Measurements from ENCODE around the gene PRM3.

PRM3 gene

DNA sequence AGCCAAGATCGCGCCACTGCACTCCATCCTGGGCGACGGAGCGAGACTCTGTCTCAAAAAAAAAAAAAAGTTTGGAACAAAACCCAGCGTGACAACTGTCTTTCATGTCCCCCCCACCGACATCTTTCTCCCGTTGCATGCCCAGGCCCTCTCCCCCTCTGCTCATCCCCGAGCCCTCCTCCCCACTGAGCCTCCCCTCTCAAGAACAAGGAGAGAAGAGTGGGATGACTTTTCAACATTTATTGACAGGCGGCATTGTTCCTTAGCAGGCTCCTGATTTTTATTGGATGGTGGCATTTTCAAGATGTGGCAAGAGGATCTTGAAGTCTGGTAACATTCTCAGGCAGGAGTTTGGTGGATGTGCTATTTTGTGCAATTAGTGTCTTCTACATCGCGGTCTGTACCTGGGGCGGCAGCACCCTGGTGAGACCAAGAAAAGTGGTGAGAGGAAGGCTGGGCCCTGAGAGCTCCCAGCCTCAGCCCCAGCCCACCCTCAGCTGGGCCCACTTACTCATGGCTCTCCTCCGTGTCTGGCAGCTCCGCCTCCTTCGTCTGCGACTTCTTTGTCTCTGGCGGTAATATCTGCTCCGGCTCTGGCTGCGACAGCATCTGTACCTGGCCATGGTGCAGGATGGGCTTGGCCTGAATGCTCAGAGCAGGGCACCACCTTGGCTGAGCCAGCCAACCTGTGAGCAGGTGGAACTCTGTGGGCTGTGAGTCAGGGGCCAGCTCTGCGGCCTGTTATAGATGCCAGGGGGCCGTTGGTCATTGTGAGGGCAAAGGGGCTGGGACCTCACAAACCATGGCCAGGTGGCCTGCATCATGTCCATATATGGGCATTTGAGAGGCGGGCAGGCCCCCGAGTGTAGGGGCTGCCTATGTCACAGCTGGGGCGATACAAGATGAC lies 7.4 kb upstream of the PRM3 start, which contains the start of gene PRM1:
TSS of gene PRM1 (minus strand) at position 715 of the 907 bp plus-strand sequence. CDS start at position 623, 92 bp downstream.
- DNase-seq = no peak

DNA sequence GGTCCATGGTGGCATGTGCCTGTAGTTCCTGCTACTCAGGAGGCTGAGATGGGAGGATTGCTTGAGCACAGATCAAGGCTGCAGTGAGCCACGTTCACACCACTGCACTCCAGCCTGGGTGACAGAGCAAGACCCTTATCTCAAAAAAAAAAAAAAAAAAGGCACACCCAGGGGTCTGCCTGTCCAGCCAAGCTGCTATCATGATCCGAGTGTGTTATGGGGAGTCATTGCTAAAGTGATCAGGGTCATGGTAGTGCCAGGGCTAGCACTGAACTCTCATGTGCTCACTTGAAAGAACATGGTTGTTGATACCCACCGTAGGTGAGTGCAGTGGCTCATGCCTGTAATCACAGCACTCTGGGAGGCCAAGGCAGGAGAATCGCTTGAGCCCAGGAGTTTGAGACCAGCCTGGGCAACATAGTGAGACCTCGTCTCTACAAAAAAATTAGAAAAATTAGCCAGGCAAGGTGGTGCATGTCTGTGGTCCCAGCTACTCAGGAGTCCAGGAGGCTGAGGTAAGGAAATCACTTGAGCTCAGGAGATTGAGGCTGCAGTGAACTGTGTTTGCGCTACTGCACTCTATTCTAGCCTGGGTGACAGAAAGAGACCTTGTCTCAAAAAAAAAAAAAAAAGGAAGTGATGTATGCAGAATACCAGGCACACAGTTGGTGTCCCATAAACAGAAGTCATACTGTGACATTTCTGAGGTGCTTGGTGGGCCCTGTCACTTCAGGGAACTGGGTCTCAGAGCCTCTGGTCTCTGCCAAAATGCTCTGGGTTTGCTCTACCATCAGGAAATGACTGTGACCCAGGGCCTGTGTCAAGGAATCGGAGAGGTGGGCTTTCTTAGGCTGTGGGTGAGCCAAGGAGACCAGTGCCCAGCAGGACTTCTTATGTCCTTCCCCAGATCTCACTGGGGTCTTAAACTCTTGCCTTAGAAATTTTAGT lies 5.5 kb upstream of the PRM3 start:
- no peak for DNase-seq

DNA sequence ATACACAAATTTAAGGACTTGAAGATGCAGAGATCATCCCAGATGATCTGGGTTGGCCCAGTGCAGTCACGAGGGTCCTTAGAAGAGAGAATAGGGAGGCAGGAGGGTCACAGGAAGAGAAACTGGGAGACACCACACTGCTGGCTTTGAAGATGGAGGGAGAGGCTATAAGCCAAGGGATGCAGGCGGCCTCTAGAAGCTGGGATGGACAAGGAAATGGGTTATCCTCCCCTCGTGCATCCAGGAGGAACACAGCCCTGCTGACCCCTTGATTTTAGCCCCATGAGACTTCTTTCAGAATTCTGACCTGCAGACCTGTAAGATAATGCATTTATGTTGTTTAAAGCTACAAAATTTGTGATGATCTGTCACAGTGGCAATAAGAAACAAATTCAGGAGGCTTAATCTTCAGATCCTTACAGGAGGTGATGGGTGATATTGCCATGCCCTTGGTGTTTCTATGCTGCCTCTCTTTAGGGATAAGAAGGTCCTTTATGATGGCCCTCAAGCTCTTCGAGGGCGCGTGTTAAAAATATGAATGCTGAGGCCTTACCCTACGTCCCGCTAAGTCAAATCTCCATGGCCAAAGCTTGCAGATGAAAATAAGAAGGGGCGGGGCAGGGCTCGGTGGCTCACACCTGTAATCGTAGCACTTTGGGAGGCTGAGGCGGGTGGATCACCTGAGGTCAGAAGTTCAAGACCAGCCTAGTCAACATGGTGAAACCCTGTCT lies 4.3 kb upstream of the PRM3 start:
- DNase-seq = no peak

DNA sequence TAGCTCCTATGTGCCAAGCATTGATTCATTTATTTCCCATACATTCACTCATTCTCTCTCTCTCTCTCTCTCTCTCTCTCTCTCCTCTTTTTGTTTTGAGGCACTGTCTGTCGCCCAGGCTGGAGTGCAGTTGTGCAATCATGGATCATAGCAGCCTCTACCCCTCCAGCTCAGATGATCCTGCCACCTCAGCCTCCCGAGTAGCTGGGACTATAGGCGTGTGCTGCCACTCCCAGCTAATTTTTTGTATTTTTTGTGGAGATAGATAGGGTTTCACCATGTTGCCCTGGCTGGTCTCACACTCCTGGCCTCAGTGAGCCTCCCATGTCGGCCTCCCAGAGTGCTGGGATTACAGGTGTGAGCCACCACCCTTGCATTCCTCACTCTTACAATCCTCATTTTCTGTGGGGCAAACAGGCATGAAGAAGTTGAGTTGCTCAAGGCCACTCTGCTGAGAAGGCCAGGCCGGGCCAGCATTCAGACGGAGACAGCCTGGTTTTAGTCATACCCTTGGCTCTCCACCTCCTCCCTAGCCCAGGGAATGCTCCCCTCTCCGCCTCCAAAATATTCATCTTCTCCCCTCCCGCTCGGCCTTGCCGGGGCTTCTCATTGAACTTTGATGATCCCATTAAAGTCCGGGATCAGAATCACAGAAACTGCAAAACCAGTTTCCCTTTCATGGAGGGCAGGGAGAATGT lies 3.6 kb upstream of the PRM3 start:
- no peak for DNase-seq

DNA sequence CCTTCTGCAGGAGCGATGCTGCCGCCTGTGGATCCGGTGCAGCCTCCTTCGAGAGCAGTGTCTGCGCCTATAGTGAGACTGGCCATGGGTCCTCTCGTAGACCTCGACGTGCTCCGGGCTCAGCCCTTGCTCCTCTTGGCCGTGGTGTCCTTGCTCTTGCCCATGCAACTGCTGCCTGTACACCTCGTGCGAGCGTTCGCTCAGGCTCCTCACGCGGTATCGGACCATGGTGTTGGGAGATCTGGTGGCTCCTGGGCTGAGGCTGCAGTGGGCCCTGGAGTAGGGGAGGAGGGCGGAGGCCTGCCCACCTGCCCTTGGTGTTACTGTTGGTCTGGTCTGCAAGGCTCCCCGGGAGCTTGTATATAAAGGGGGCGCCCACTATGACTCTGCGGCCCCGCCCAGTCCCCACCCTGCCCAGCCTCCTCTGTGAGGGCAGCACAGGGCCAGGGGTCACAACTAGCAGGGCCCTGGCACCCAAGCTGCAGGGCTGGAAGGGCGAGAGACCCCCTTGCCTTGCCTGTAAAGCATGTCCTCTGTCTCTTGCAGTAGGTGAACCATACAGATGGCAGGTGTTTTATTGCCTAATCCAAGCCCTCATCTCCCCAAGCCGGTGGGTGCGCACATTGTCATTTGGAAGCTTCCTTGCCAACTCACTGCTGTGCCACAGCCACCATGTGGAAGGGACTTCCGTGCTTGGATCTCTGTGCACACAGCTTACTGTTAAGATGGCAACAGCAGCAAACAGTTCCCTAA lies 2.9 kb upstream of the PRM3 start, which contains the start of gene PRM2:
TSS of gene PRM2 (minus strand) at position 338 of the 753 bp plus-strand sequence. CDS start at position 228, 110 bp downstream.
- no peak for DNase-seq

DNA sequence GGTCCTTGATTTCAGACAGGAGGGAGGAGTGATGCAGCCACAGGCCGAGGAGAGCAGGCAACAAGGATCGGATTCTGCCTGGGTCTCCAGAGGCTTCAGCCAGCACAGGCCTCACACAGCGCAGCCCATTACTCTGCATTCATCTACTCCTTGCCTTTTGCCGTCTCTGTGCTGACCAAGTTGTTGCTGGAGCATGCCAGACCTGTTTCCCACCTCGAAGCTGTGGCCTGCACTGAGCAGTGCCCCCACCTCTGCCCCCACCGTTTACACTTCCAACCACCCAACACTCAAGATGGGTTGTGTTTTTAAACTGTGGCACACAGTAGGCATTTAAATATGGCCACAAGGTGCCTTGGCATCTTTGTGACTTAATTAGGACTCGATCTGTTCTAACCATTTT lies 1.5 kb upstream of the PRM3 start:
- DNase-seq = no peak

DNA sequence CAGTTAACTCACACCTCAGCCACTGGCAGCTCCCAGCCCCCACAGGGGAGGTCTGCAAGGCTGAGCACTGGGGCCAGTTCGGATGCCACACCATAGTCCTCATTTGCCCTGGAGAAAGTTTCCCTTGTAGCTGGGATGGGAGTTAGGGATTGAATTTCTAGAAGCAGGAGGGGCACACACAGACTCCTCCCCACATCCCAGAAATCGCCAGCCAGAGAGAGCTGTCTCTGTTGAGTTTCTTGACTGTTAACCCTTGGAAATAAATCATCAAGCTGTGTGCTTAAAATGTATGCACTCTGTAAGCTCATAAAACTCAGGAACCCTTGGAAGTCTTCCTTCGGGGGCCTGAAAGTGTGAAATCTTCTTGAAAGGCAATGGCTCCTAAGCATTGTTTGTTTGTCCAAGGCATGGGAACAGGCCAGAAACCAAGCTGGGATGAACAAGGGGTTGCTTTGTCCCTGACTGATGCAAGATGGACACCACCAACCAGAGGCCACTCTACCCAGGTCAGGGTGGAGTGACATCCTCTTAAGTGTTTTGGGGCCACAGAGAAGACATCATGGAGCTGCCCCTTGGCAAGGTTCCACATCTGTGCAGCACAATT lies 394 bp upstream of the PRM3 start:
- DNase-seq = peak; percentile 68

DNA sequence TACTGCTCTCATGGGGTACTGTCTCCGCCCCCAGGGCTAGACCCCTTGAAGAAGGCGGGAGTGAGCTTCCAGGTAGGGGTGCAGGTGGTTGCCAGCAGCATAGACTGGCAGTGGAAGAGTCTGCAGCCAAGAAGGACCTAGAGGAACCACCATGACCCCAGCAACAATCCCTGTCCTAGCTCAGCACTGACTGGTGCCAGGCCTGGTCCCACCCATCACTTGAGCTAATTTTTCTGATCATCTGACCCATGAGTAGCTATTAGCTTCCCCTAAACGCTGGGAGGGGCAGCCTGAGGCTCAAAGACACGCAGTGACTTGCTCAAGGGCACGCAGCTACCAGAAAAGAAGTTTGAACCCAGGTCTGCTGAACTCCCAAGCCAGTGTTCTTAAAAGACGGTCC lies 945 bp downstream of the PRM3 start:
- DNase-seq = no peak

DNA sequence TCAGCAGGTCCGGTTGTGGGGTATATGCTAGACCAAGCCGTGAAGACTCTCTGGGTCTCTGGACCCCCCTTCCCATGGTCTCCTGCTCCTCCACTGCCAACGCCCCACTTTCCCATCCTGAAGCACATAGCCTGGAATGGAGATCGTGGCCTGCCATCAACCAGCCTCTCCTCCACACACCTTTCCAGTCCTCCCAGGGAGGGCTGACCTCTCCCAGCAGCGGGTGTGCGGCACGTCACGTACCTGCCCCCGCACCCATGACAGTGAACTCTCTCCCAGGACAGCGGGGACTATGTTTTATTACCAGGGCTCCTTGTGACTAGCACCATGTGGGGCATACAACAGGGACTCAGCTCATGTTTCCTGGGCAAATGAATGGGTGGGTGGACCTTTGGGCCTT lies 1.8 kb downstream of the PRM3 start:
- no peak for DNase-seq

DNA sequence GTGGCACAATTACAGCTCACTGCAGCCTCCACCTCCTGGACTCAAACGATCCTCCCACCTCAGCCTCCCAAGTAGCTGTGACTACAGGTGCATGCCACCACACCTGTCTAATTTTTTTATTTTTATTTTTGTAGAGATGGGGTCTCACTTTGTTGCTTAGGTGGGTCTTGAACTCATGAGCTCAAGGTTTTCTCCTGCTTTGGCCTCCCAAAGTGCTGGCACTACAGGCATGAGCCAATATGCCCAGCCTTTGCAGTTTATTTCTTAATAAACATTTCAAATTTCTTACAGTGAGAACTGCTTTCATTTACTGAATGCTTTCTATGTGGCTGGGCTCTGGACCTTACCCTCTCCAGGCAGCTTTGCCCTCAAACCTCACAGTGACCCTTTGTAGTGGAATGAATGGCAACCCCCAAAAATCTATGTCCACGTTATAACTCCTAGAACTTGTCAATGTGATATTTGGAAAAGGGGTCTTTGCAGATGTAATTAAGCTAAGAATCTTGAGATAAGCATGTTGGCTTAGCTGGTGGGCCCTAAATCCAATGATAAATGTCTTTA lies 2.7 kb downstream of the PRM3 start:
- DNase-seq = no peak

DNA sequence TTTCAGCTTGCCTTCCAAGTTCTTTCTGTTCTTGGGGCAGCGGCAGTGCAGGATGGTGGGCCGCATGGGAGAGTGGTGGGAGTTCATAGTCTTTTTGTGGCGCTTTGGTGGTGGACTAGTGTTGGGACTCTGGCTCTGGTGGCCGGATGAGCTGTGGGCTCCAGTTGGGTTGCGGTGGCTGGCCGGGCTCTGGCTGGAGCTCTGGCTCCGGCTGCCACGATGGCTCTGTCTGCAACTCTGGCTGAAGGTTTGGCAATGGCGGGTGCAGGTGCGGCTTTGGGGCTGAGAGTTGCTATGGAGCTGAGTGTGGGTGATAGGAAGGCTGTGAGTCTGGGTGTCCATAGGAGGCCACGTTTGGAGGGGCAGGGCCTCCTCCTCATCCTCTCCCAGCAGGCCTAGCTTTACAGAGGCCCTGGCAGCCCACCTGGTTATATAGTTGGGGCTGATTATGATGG lies 4.5 kb downstream of the PRM3 start, which contains the start of gene TNP2:
TSS of gene TNP2 (minus strand) at position 405 of the 455 bp plus-strand sequence. CDS start at position 342, 63 bp downstream.
- DNase-seq = no peak

DNA sequence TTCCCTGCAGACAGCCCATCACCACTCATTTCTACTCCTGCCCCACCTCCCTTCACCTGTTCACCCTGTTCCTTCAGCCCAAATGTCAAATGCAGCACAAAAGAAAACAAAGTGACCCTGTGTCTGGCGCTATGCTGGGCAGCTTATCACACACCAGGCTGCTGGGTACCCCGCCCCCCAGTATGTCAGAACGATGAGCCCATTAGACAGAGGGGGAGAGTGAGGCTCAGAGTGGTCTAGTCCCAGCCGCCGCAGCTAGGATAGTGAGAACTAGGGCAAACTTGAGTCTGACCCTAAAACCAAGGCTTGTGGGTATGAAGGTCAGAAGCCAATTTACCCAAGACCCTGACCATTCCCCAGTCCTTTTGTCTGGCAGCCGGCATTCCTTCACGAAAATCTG lies 8.3 kb downstream of the PRM3 start:
- no peak for DNase-seq

DNA sequence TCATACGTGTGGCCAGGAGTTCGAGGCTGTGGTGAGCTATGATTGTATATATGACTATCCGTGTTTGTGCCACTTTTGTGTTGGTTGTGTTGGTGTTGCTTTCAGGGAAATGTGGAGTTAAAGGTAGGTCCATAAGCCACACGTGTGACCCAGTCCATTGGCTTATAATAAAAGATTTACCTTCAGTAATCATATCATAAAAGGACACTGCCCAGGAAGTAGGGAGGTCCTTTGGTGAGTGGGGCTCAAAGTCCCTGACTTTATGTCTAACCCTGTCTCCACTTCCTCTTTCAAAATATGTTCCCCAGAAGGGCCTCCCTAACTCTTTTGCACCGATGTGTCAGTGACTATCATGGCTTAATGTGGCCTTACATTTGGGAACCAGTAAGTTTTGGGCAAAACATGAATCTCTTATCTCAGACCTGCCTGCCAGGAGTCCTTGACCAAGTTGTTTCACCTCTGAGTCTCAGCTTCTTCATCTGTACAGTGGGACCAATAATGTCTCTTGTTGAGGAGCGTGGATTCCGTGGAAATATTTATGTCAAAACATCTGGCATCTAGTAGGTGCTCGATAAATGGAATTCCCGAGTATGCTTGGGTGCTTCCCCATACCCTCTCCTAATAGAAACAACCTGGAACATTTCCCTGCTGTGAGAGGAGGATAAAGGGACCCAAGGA lies 9.1 kb downstream of the PRM3 start:
- DNase-seq = no peak

DNA sequence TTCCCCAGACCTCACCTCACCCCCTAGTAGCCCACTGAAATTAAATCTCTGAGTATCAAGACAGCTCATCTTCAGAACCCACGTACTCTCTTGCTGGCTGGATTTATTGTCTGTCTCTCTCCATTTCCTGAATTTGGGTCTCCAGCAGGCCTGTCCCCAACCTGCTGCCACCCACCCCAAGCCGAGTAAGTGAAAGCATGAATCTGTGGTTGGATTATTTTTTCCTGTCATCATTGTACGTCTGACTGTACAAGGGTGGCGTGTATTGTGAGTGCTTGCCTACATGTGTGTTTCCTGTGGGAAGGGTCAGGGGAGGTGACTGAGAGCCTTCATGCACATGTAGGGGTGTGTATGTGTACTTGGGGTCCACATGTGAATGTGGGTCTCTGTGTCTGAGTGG lies 9.7 kb downstream of the PRM3 start:
- no peak for DNase-seq

DNA sequence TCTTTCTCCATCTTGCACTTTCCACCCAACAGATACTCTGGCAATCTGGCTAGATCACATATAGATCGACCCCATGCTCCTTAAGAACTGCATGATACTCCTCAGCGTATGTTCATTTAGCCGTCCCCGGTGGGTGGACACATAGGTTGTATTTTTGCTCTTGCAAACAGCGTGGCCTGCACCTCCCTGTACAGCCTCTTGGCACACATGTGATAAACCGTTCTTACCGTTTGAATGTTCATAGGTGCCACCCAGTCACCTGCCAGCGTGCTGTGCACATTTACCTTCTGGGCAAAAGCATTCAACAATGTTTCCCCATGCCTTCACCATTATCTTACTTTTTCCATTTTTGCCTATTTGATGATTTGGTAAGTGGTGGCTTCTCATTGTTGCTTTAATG lies 10.5 kb downstream of the PRM3 start:
- DNase-seq = no peak

DNA sequence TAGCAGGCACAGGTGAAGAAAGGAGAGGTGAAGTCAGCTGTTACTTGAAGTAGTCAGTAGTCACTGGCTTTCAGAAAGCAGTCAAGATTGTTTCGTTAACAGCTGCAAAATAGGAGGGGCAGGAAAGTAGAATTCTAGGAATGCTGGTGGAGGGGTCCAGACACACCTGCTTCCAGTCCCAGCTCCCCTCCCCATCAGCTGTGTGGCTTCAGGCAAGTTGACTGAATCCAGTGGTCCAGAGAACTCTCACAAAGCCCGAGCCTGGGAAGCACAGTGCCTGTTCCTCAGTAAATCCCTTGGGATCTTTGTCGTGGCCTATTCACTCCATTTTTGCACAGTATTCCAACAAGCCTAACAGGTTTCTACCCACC lies 12.8 kb downstream of the PRM3 start:
- no peak for DNase-seq

DNA sequence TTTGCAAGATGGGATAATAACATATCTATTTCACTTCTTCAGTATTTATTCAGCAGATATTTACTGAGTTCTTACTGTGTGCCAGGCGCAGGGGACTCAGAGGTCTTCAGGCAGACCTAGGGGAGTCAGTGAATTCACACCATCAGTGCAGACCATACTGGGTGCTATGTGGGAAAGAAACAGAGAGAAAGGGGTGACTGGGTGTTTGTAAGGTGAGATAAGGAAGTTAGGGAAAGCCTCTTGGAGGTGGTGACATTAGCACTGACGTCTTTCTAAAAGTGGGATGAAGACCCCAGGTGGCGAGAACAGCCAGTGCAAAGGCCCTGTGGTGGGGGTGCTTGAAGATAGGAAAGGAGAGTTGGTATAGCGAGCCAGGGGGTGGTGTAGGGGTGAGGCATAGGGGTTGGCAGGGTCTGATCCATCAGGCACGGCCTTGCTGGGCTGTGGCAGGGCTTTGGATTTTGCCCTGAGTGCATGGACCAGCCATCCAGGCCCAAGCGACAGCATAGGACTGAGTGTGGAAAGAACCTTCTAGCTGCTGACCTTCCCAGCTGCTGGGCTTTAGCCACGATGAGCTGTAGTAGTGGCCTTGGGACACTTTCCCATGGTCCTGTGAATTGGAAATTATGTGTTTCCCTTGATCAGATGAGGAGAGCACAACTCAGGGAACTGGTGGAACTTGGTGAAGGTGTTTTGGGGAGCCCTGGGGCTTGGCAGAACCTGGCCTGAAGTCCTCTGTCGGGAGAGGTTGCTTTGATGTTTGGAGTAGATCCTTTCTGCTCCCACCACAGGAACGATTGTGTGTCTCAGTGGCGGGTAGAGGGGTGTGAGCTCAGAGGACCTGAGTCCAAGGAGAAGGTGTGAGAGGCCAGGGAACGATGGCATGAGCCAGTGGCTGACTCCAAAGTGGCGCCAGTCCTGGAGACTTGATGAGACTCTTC lies 13.5 kb downstream of the PRM3 start:
- DNase-seq = no peak

All from right kidney (tissue), 1 donor.